Effector CD4-positive, alpha-beta T cell (primary cell): ENCODE data around the gene MAPK1.
"Not testable (repeated sequence)": the region's sequence is repeated elsewhere in the genome, so short reads cannot be mapped to it uniquely, and the experiment has no call there.

Experiments used
- DNase-seq: peaks from one replicate; pipeline ENCODE4 v3.0.0-alpha.2; 2020
- total RNA-seq: gene quantifications from one replicate; lab custom pipeline; 2026; lab: John Stamatoyannopoulos, UW

The MAPK1 gene
- 156 reads per million, percentile 89 among the genes with 10 or more reads in this experiment for total RNA-seq

GRCh38 chr22:21867528-21868266 lies at the start of gene MAPK1:
Gene MAPK1 (minus strand): TSS chr22:21867645. CDS start chr22:21867440, 205 bp downstream.
- peak; percentile 89 for DNase-seq

DNA sequence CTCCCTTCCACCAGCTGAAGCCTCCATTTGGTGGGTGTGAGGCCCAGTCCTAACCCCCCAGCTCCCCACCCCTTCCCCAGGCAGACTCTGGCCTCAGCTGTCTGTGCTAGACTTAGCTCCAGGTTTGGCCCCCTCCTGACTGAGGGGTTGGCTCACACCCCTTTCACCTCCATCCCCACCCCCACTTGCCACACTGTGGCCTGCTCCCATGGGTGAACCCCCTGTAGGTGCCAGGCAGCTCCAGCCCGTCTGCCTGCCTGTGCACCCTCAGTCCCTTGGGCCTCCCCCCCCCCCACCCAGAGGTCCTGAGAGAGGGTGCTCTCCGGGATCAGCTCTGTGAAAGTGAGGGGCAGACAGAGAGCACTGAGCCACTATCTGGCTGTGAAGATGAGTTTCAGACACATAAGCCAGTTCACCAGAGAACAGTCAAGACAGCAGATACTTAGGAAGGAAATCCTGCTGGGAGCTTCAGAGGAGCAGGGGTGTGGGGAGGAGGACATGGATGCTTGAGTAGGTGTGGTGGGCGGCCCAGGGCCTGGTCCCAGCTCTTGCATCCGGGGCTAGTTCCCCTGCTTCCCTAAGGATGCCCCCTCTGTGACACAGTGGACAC lies 49.0 kb upstream of the MAPK1 start:
- DNase-seq = no peak

GRCh38 chr22:21915624-21916308 lies 48.3 kb upstream of the MAPK1 start:
- DNase-seq = no peak

DNA sequence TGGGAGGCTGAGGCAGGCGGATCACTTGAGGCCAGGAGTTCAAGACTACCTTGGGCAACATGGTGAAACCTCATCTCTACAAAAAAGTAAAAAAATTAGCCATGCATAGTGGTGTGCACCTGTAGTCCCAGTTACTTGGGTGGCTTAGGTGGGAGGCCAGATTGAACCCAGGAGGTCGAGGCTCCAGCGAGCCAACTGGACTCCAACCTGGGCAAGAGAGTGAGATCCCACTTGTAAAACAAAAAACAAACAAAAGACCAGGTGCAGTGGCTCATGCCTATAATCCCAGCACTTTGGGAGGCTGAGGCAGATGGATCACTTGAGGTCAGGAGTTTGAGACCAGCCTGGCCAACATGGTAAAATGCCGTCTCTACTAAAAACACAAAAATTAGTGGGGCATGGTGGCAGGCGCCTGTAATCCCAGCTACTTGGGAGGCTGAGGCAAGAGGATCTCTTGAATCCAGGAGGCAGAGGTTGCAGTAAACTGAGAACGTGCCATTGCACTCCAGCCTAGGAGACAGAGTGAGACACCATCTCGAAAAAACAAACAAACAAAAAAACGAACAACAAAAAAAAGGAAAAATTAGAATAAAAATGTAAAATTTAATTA lies 46.7 kb upstream of the MAPK1 start:
- not testable (repeated sequence) for DNase-seq

DNA sequence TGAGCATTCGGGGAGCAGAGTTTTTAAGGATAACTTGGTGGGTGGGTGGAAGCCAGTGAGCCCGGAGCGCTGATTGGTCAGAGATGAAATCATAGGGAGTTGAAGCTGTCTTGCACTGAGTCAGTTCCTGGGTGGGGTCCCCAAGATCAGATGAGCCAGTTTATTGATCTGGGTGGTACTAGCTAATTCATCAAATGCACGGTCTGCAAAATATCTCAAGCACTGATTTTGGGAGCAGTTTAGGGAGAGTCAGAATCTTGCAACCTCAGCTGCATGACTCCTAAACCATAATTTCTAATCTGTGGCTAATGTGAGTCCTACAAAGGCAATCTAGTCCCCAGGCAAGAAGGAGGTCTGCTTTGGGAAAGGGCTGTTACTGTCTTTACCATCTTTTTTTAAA lies 42.9 kb upstream of the MAPK1 start:
- DNase-seq = not testable (repeated sequence)

DNA sequence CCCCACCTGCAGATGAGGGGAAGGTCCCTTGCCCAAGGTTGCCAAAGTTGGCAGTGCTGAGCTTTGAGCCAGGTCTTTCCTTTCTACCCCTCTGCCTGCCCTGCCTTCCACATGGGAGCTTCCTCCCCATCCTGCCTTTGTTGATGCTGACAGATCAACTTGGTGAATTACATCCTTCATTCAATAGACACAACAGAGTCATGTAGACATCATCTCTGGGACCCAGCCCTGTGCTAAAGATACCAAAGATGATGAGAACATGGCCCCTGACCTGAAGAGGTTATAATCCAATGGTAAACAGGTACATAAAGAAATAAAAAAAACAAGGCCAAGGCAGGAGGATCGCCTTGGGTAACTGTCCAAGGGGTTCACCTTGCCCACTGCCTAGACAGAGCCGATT lies 42.4 kb upstream of the MAPK1 start:
- no peak for DNase-seq

DNA sequence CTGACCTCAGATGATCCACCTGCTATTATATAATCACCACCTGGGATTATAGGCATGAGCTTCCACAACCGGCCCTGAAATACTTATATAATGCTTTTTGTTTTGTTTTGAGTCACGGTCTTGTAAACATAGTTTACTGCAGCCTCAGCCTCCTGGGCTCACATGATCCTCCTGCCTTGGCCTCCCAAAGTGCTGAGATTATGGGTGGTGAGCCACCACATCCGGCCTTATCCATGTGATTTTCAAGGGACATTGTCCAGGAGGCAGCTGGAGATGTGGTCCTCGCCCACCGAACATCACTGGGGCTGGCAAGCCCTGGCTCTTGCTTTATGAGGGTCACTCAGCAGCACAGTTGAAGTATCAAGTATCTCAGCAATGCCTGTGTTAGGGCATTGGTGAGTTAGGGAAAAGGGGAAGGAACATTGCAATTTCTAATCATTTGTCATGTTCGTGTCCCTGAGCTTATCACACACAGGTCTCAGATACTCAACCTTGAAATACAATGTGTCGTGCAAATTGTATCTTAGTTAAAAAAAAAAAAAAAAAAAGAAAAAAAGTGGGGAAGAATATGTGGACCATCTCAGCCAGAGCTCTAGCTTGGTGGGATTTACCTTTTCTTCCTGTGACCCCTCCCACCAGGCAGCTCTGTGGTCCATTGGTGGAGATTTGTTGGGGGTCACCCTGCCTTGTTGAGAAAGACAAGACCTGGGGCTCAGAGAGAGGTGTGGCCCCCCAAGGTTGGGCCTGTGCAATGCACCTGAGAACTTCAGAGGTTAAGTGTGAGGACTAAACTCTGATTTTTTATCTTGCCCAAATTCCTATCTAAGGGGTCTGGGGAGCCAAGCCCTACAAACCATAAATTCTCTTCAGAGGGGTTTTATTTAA lies 40.4 kb upstream of the MAPK1 start:
- no peak for DNase-seq

GRCh38 chr22:21905234-21905633 lies 37.8 kb upstream of the MAPK1 start:
- DNase-seq = not testable (repeated sequence)

DNA sequence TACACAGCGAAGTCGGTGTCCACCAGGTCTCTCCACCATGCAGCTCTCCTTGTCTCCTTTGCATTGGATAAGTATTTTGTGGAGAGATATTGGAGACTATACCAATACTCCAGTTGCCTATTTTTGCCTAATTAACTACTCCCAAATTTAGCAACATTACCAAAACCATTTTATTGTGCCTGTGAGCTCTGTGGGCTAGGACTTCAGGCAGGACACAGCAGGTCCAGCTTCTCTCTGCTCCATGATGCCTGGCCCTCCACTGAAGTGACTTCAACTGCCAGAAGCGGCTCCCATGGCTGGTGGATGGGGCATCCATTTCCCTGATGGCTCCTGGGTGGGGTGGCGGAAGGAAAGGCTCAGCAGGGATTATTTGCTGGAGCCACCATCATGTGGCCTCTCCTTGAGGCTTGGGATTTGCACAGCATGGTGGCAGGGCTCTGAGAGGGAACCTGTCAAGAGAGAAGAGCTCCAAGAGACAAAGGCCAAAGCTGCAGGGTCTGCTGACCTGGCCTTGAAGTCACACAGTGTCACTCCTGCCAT lies 36.9 kb upstream of the MAPK1 start:
- DNase-seq = no peak

GRCh38 chr22:21903283-21903682 lies 35.8 kb upstream of the MAPK1 start:
- no peak for DNase-seq

DNA sequence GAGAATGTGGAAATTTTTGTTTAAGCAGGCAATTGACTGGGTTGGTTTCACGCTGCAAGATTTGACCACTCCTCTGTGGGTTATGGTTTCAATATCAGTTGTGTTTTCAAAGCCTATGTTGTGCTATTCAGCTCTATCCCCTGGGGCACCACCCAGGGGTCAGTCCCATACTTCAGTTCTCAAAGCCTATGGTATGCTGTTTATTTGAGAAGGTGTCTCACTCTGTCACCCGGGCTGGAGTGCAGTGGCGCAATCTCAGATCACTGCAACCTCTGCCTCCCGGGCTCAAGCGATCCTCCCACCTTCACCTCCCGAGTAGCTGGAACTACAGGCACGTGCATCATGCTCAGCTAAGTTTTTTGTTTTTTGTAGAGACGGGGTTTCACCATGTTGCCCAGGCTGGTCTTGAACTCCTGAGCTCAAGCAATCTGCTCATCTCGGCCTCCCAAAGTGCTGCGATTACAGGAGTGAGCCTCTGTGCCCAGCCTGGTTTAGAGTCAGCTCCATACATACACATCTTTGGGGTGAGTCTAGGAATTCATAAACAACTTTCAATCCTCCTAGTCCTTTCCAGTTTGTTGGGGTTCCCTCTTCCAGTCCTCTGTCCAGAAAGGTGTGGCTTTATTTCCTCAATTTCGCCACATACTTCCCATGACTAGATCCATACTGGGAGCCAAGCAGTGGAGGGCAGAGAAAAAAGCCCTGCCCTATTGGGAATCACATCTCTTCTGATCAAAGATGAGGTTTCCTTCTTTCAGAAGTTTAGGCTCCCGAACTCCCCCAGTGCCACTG lies 35.0 kb upstream of the MAPK1 start:
- DNase-seq = no peak

DNA sequence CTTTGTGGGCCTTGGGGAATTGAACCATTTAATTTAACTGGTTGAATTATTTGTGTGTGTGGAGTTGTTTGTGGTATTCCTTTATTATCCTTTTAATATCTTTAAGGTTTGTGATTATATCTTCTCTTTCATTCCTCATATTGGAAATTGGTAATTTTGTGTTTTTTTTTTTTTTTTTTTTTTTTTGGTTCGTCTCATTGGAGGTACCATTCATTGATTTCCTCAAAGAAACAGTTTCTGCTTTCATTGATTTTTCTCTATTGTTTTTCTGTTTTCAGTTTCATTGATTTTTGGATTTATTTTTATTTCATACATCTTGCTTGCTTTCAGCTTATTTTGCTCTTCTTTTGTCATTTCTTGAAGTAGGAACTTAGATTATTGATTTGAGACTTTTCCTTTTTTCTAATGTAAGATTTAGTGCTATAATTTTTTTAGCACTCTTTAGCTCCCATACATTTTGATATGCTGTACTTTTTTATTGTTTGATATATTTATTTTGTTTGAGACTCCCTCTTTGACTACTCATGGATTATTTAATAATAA lies 31.0 kb upstream of the MAPK1 start:
- DNase-seq = no peak

DNA sequence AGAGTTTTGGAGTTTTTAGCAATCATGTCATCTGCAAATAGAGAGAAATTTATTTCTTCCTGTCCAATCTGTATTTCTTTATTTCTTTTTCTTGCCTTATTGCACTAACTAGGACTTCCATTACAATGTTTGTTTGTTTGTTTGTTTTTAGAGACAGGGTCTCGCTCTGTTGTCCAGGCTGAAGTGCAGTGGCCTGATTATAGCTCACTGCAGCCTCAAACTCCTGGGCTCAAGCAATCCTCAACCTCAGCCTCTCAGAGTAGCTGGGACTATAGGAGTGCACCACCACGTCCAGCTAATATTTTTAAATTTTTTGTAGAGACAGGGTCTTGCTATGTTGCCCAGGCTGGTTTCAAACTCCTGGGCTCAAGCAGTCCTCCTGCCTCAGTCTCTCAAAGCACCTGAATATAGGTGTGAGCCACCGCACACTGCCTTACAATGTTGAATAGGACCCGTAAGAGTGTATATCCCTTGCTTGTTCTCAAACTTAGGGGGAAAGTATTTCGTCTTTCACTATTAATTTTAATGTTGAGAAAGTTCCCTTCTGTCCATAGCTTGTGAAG lies 29.6 kb upstream of the MAPK1 start:
- no peak for DNase-seq

GRCh38 chr22:21896275-21896674 lies 28.8 kb upstream of the MAPK1 start:
- not testable (repeated sequence) for DNase-seq

- no peak for DNase-seq
These were observed 27.4 kb upstream of the MAPK1 start for GRCh38 chr22:21894799-21895198.

DNA sequence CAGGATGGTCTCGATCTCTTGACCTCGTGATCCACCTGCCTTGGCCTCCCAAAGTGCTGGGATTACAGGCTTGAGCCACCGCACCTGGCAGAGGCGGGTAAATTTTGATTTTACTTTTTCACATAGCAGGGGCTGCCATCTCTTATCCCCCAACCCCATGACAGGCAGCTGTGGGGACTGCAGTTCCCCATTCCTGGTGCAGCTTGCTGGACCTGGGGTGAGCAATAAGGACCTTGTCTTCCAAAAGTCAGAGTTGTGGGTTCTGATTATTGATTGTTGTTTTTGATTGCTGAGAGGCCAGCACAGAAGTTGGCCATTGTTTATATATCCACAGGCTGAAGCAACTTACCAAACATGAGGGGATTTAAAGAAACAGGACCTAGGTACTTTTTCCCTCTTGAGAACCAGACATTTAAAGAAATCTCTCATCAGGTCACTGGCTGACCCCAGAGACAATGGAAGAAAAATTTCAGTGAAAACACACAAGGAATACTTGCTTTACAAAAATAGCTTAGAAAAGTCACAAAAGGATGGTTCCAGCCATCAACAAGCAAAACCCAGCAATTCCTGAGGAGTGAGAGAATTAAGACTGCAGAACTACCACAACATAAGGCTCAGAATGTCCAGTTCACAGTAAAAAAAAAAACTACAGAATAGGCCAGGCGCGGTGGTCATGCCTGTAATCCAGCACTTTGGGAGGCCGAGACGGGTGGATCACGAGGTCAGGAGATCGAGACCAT lies 22.0 kb upstream of the MAPK1 start:
- no peak for DNase-seq

DNA sequence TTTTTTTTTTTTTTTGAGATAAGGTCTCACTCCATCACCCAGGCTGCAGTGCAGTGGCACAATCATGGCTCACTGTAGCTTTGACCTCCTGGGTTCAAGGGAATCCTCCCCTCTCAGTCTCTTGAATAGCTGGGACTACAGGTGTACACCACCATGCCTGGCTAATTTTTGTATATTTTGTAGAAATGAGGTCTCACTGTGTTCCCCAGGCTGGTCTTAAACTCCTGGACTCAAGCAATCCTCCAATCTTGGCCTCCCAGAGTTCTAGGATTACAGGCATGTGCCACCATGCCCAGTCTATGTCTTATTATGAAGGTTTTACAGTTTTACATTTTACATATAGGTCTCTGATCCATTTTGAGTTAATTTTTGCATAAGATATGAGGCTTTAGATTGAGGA lies 20.4 kb upstream of the MAPK1 start:
- DNase-seq = no peak

DNA sequence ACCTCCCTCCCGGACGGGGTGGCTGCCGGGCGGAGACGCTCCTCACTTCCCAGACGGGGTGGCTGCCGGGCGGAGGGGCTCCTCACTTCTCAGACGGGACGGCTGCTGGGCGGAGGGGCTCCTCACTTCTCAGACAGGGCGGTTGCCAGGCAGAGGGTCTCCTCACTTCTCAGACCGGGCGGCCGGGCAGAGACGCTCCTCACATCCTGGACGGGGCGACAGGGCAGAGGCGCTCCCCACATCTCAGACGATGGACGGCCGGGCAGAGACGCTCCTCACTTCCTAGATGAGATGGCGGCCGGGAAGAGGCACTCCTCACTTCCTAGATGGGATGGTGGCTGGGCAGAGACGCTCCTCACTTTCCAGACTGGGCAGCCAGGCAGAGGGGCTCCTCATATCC lies 16.5 kb upstream of the MAPK1 start:
- not testable (repeated sequence) for DNase-seq

DNA sequence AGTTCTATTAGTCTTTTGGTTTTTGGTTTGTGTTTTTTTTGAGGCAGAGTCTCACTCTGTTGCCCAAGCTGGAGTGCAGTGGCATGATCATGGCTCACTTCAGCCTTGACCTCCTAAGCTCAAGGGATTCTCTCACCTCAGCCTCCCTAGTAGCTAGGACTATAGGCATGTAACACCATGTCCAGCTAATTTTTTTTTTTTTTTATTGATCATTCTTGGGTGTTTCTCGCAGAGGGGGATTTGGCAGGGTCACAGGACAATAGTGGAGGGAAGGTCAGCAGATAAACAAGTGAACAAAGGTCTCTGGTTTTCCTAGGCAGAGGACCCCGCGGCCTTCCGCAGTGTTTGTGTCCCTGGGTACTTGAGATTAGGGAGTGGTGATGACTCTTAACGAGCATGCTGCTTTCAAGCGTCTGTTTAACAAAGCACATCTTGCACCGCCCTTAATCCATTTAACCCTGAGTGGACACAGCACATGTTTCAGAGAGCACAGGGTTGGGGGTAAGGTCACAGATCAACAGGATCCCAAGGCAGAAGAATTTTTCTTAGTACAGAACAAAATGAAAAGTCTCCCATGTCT lies 15.4 kb upstream of the MAPK1 start:
- not testable (repeated sequence) for DNase-seq
